Common myeloid progenitor, CD34-positive (primary cell): Measurements from ENCODE around the gene MPZ.
"Not testable (repeated sequence)": the region's sequence is repeated elsewhere in the genome, so short reads cannot be mapped to it uniquely, and the experiment has no call there.

Source experiments
- CTCF ChIA-PET: fragments of 350-600 bp; sonication (Branson Sonifier 250); formaldehyde crosslinking; loops from one replicate; lab custom pipeline; 2021; ENCODE audit warnings: antibody characterized with exemption; lab: Charles Lee
- POLR2A ChIA-PET: fragments of 350-600 bp; sonication (Branson Sonifier 250); formaldehyde crosslinking; loops from one replicate; lab custom pipeline; 2021; ENCODE audit warnings: antibody characterized with exemption; lab: Charles Lee
- DNase-seq, 3 donors: peaks; one replicate each; pipeline versions ENCODE4 v3.0.0 to v3.0.0-alpha.2; 2013
- H3K27ac ChIP-seq, 2 experiments: 1 replicate in 1 of 2; 2 replicates in 1 of 2; pipeline ENCODE4 v1.7.0; 2013; ENCODE audit warnings: inconsistent platforms in 2 of 2, low read length in 2 of 2, mild to moderate bottlenecking in 2 of 2, low read depth in 1 of 2, moderate library complexity in 1 of 2; ENCODE audit not compliant: severe bottlenecking in 2 of 2, insufficient read depth in 1 of 2, poor library complexity in 1 of 2
- H3K27me3 ChIP-seq, 5 experiments: replicated peaks in 2 of 5; 1 replicate in 3 of 5; 2 replicates in 2 of 5; pipeline versions ENCODE4 v1.6.1 to v1.7.0; 2013; ENCODE audit warnings: low read length in 4 of 5, mild to moderate bottlenecking in 2 of 5, moderate library complexity in 2 of 5, inconsistent platforms in 1 of 5; ENCODE audit not compliant: insufficient read depth in 5 of 5, control insufficient read depth in 4 of 5
- H3K36me3 ChIP-seq, 4 experiments: 1 replicate in 2 of 4; 2 replicates in 2 of 4; pipeline versions ENCODE4 v1.6.1 to v1.7.0; 2013; ENCODE audit warnings: low read length in 3 of 4, control low read depth in 1 of 4, mild to moderate bottlenecking in 1 of 4; ENCODE audit not compliant: control insufficient read depth in 4 of 4, insufficient read depth in 4 of 4
- H3K4me1 ChIP-seq, 4 experiments: 1 replicate in 3 of 4; 2 replicates in 1 of 4; pipeline versions ENCODE4 v1.6.1 to v1.7.1; 2013; ENCODE audit warnings: low read length in 3 of 4, mild to moderate bottlenecking in 3 of 4, control low read depth in 1 of 4, inconsistent platforms in 1 of 4, moderate library complexity in 1 of 4; ENCODE audit not compliant: control insufficient read depth in 4 of 4, insufficient read depth in 4 of 4; ENCODE audit errors: control extremely low read depth in 1 of 4
- H3K4me3 ChIP-seq, 7 experiments: 1 replicate in 4 of 7; 2 replicates in 3 of 7; pipeline versions ENCODE4 v1.5.1 to v1.7.0; 2013; ENCODE audit warnings: mild to moderate bottlenecking in 7 of 7, low read length in 6 of 7, moderate library complexity in 6 of 7, inconsistent platforms in 2 of 7, low read depth in 2 of 7, control low read depth in 1 of 7; ENCODE audit not compliant: insufficient read depth in 4 of 7, control insufficient read depth in 1 of 7; ENCODE audit errors: extremely low read depth in 1 of 7
- H3K9me3 ChIP-seq, 5 experiments: 1 replicate in 4 of 5; 2 replicates in 1 of 5; pipeline versions ENCODE4 v1.6.1 to v1.7.1; 2013; ENCODE audit warnings: low read length in 4 of 5, mild to moderate bottlenecking in 2 of 5, inconsistent platforms in 1 of 5, low read depth in 1 of 5, moderate library complexity in 1 of 5; ENCODE audit not compliant: control insufficient read depth in 4 of 5, insufficient read depth in 2 of 5; ENCODE audit errors: control extremely low read depth in 1 of 5
- WGBS: methylation state at CpG from one replicate; pipeline ENCODE4 v1.1.5; 2013; ENCODE audit not compliant: insufficient coverage; 5-methylcytosine and 5-hydroxymethylcytosine counted together

Gene MPZ

GRCh38 chr1:161259345-161259702 is 50.4 kb downstream of the MPZ start:
- peak overlapping the region in 2 of 7 experiments; percentile 72 to 76 for H3K4me3 ChIP-seq
- no peak for DNase-seq
- H3K27me3 ChIP-seq, result peaks cover 3 to 36% (median 32%) of the 10 kb centered on the region in 5 experiments
- POLR2A ChIA-PET, result no interaction called here
- peaks cover 0 to 23% (median 9%) of the 10 kb centered on the region in 4 experiments for H3K4me1 ChIP-seq
- 80% methylated on average over 3 of the region's 6 CpGs for WGBS
- H3K27ac ChIP-seq, result no peak overlapping the region
- CTCF ChIA-PET, result interaction anchor here (0.8 to 2.4 kb wide), 8 partner anchors 11 to 53 kb away, joined by 3 to 10 read pairs (median 4); no protein-coding TSS in a partner anchor
- H3K9me3 ChIP-seq, result peaks cover 2 to 18% (median 10%) of the 10 kb centered on the region in 5 experiments
- H3K36me3 ChIP-seq, result no peaks in the 10 kb centered on the region

GRCh38 chr1:161258439-161259344 is 51.1 kb downstream of the MPZ start, which contains the start of gene PCP4L1:
TSS of gene PCP4L1 (plus strand) at chr1:161258745. CDS start at chr1:161258975, 230 bp downstream.
- H3K4me3 ChIP-seq, result peak within 1 kb of the TSS; percentile 25 to 76 (median 55)
- peaks cover 0 to 23% (median 9%) of the 10 kb centered on the region in 4 experiments for H3K4me1 ChIP-seq
- CTCF ChIA-PET, result interaction anchor here (1.0 to 2.4 kb wide), 7 partner anchors 13 to 67 kb away, joined by 3 to 10 read pairs (median 5); partner anchors contain the start of gene NDUFS2
- WGBS, result 2% methylated on average over 52 of the region's 62 CpGs
- peak; percentile 54 to 80 (median 79) for DNase-seq
- H3K9me3 ChIP-seq, result peaks cover 2 to 18% (median 10%) of the 10 kb centered on the region in 5 experiments
- peaks cover 3 to 36% (median 32%) of the 10 kb centered on the region in 5 experiments for H3K27me3 ChIP-seq
- no peaks in the 10 kb centered on the region for H3K36me3 ChIP-seq
- no peak within 1 kb of the TSS for H3K27ac ChIP-seq
- POLR2A ChIA-PET, result interaction anchor here (1.0 kb wide), 1 partner anchor 10 kb away, joined by 4 read pairs; no protein-coding TSS in a partner anchor

- WGBS, result 98% methylated on average over 5 of the region's 5 CpGs
- peaks cover 2 to 18% (median 10%) of the 10 kb centered on the region in 5 experiments for H3K9me3 ChIP-seq
- ChIA-PET CTCF (interaction anchor here (1.5 to 2.4 kb wide), 3 partner anchors 9 to 65 kb away, joined by 5 to 10 read pairs (median 8); no protein-coding TSS in a partner anchor), POLR2A (interaction anchor here (0.7 kb wide), 1 partner anchor 169 kb away, joined by 3 read pairs; no protein-coding TSS in a partner anchor)
- peak in 1 of 3 donors; percentile 29 for DNase-seq
- peaks cover 0 to 23% (median 9%) of the 10 kb centered on the region in 4 experiments for H3K4me1 ChIP-seq
- peaks cover 3 to 34% (median 32%) of the 10 kb centered on the region in 5 experiments for H3K27me3 ChIP-seq
- not testable (repeated sequence) for H3K27ac ChIP-seq, H3K4me3 ChIP-seq, H3K36me3 ChIP-seq
Observed at GRCh38 chr1:161257109-161257508, 52.7 kb downstream of the MPZ start.

GRCh38 chr1:161255955-161256520 is 53.7 kb downstream of the MPZ start:
- H3K27ac ChIP-seq, CTCF ChIA-PET, H3K36me3 ChIP-seq, H3K4me3 ChIP-seq, DNase-seq, POLR2A ChIA-PET: not testable (repeated sequence)
- 100% methylated on average over 2 of the region's 4 CpGs for WGBS
- H3K9me3 ChIP-seq, result peaks cover 2 to 18% (median 10%) of the 10 kb centered on the region in 5 experiments
- H3K4me1 ChIP-seq, result peaks cover 0 to 16% (median 8%) of the 10 kb centered on the region in 4 experiments
- H3K27me3 ChIP-seq, result peaks cover 3 to 34% (median 28%) of the 10 kb centered on the region in 5 experiments

- Histone ChIP-seq H3K9me3 (peaks cover 2 to 18% (median 10%) of the 10 kb centered on the region in 5 experiments), H3K4me1 (peaks cover 0 to 13% (median 8%) of the 10 kb centered on the region in 4 experiments), H3K27me3 (peaks cover 3 to 32% (median 23%) of the 10 kb centered on the region in 5 experiments)
- H3K4me3 ChIP-seq, H3K27ac ChIP-seq, H3K36me3 ChIP-seq, CTCF ChIA-PET, DNase-seq, POLR2A ChIA-PET: not testable (repeated sequence)
- WGBS, result 90% methylated on average over 2 of the region's 5 CpGs
Observed at GRCh38 chr1:161255302-161255701, 54.5 kb downstream of the MPZ start.
